A673 (cell line): ENCODE measurements around the gene TAS1R1.

Experiments used
- EZH2 ChIP-seq: fragments of 200-600 bp; sonication (generic); IDR thresholded peaks from 2 replicates; pipeline ENCODE4 v1.6.1; 2017; ENCODE audit warnings: borderline replicate concordance, low read depth, mild to moderate bottlenecking, mixed read lengths, antibody characterized with exemption, low read length; ENCODE audit not compliant: poor library complexity, severe bottlenecking
- TF ChIP-seq, protein P1 (sequence below): fragments of 300-800, 200-600 bp; sonication (generic); conservative IDR thresholded peaks from 2 replicates; pipeline ENCODE4 v1.5.1; 2017; ENCODE audit warnings: low read depth, mild to moderate bottlenecking, antibody characterized with exemption, low read length, moderate library complexity, mixed read lengths

DNA sequence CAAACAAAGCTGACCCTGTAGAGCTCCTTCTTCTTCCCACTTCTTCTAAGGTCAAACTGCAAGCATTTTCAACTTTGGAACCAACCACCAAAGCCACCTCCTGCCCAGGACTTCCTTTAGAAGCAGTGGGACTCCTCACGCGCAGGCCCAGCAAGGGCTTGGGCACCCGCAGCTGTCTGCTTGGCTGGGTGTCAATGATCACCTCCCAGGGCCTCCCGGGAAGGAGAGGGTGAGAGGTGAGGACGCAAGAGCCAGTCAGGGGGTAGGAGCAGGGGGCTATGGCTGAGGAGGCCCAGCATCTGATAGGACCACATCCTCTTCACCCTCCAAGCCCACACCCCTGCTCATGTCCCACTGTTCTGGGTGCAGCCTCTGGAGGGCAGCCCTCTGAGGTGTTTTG, 37.3 kb downstream of the TAS1R1 start:
- TF ChIP-seq, protein P1, sequence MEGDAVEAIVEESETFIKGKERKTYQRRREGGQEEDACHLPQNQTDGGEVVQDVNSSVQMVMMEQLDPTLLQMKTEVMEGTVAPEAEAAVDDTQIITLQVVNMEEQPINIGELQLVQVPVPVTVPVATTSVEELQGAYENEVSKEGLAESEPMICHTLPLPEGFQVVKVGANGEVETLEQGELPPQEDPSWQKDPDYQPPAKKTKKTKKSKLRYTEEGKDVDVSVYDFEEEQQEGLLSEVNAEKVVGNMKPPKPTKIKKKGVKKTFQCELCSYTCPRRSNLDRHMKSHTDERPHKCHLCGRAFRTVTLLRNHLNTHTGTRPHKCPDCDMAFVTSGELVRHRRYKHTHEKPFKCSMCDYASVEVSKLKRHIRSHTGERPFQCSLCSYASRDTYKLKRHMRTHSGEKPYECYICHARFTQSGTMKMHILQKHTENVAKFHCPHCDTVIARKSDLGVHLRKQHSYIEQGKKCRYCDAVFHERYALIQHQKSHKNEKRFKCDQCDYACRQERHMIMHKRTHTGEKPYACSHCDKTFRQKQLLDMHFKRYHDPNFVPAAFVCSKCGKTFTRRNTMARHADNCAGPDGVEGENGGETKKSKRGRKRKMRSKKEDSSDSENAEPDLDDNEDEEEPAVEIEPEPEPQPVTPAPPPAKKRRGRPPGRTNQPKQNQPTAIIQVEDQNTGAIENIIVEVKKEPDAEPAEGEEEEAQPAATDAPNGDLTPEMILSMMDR: no peak
- TF ChIP-seq EZH2: no peak
